ENCODE measurements around the gene FKBP2. TPM values are rescaled to one million over a fixed set of nuclear protein-coding genes. Genes with fewer than 3 reads are reported as not detected.

FKBP2 gene
- polyA plus RNA-seq, 4 donors = 80.6 to 268 (median 213) TPM

GRCh38 chr11:64251753-64252002 lies 10.8 kb downstream of the FKBP2 start:
- H3K4me1 ChIP-seq (ENCODE audit: control insufficient read depth in 3 of 3, insufficient read depth in 2 of 3, low read depth in 1 of 3, low read length in 2 of 3) = peaks cover 0 to 38% (median 3%) of the 10 kb centered on the region in 3 donors
- peak in 1 of 2 donors; percentile 90 for DNase-seq

GRCh38 chr11:64252003-64252872 lies 11.3 kb downstream of the FKBP2 start:
- Histone ChIP-seq H3K4me1 (ENCODE audit: control insufficient read depth in 3 of 3, insufficient read depth in 2 of 3, low read depth in 1 of 3, low read length in 2 of 3) (peaks cover 0 to 38% (median 3%) of the 10 kb centered on the region in 3 donors), H3K9me3 (ENCODE audit: control insufficient read depth in 2 of 2, insufficient read depth in 1 of 2, low read depth in 1 of 2, low read length in 1 of 2) (no peaks in the 10 kb centered on the region), H3K36me3 (ENCODE audit: control insufficient read depth in 3 of 3, insufficient read depth in 2 of 3, low read depth in 1 of 3, low read length in 3 of 3) (peaks cover 7 to 47% (median 17%) of the 10 kb centered on the region in 3 donors), H3K27ac (ENCODE audit: low read depth in 1 of 3, low read length in 2 of 3) (peak overlapping the region; percentile 93 to 99 (median 96)), H3K4me3 (ENCODE audit: low read depth in 1 of 3, low read length in 3 of 3) (peak overlapping the region; percentile 61 to 94 (median 85)), H3K27me3 (ENCODE audit: control insufficient read depth in 3 of 3, insufficient read depth in 3 of 3, low read length in 3 of 3) (no peaks in the 10 kb centered on the region)
- FAIRE-seq (no peak), DNase-seq (peak; percentile 91 to 95)
- WGBS, 3 donors = 2 to 5% (median 4%) methylated on average over 21 to 23 of the region's 23 CpGs

More at GRCh38 chr11:64251753-64252002, 10.8 kb downstream of the FKBP2 start:
- Histone ChIP-seq H3K27ac (ENCODE audit: low read depth in 1 of 3, low read length in 2 of 3) (peak overlapping the region; percentile 93 to 99 (median 96)), H3K4me3 (ENCODE audit: low read depth in 1 of 3, low read length in 3 of 3) (peak overlapping the region; percentile 61 to 94 (median 85)), H3K36me3 (ENCODE audit: control insufficient read depth in 3 of 3, insufficient read depth in 2 of 3, low read depth in 1 of 3, low read length in 3 of 3) (peaks cover 7 to 42% (median 16%) of the 10 kb centered on the region in 3 donors), H3K9me3 (ENCODE audit: control insufficient read depth in 2 of 2, insufficient read depth in 1 of 2, low read depth in 1 of 2, low read length in 1 of 2) (no peaks in the 10 kb centered on the region), H3K27me3 (ENCODE audit: control insufficient read depth in 3 of 3, insufficient read depth in 3 of 3, low read length in 3 of 3) (no peaks in the 10 kb centered on the region)
- FAIRE-seq = no peak
- WGBS, 3 donors = 0 to 1% (median 1%) methylated on average over 17 to 18 of the region's 18 CpGs

- WGBS, 3 donors = 22 to 55% (median 39%) methylated on average over 8 of the region's 8 CpGs
- H3K27me3 ChIP-seq (ENCODE audit: control insufficient read depth in 3 of 3, insufficient read depth in 3 of 3, low read length in 3 of 3) = no peaks in the 10 kb centered on the region
- H3K36me3 ChIP-seq (ENCODE audit: control insufficient read depth in 3 of 3, insufficient read depth in 2 of 3, low read depth in 1 of 3, low read length in 3 of 3) = peaks cover 7 to 55% (median 22%) of the 10 kb centered on the region in 3 donors
- DNase-seq = no peak
- no peak for FAIRE-seq
- H3K4me3 ChIP-seq (ENCODE audit: low read depth in 1 of 3, low read length in 3 of 3) = peak overlapping the region; percentile 61 to 94 (median 85)
- peak overlapping the region; percentile 49 to 99 (median 96) for H3K27ac ChIP-seq (ENCODE audit: low read depth in 1 of 3, low read length in 2 of 3)
- peaks cover 0 to 32% (median 3%) of the 10 kb centered on the region in 3 donors for H3K4me1 ChIP-seq (ENCODE audit: control insufficient read depth in 3 of 3, insufficient read depth in 2 of 3, low read depth in 1 of 3, low read length in 2 of 3)
- no peaks in the 10 kb centered on the region for H3K9me3 ChIP-seq (ENCODE audit: control insufficient read depth in 2 of 2, insufficient read depth in 1 of 2, low read depth in 1 of 2, low read length in 1 of 2)
Measured at GRCh38 chr11:64253043-64253442, 12.1 kb downstream of the FKBP2 start.

- 38 to 51% (median 46%) methylated on average over 5 of the region's 5 CpGs for WGBS, 3 donors
- peaks cover 0 to 28% (median 3%) of the 10 kb centered on the region in 3 donors for H3K4me1 ChIP-seq (ENCODE audit: control insufficient read depth in 3 of 3, insufficient read depth in 2 of 3, low read depth in 1 of 3, low read length in 2 of 3)
- FAIRE-seq (no peak), DNase-seq (no peak)
- H3K36me3 ChIP-seq (ENCODE audit: control insufficient read depth in 3 of 3, insufficient read depth in 2 of 3, low read depth in 1 of 3, low read length in 3 of 3) = peaks cover 7 to 60% (median 27%) of the 10 kb centered on the region in 3 donors
- H3K27me3 ChIP-seq (ENCODE audit: control insufficient read depth in 3 of 3, insufficient read depth in 3 of 3, low read length in 3 of 3) = no peaks in the 10 kb centered on the region
- H3K27ac ChIP-seq (ENCODE audit: low read depth in 1 of 3, low read length in 2 of 3) = peak overlapping the region in 1 of 3 donors; percentile 41
- no peaks in the 10 kb centered on the region for H3K9me3 ChIP-seq (ENCODE audit: control insufficient read depth in 2 of 2, insufficient read depth in 1 of 2, low read depth in 1 of 2, low read length in 1 of 2)
- H3K4me3 ChIP-seq (ENCODE audit: low read depth in 1 of 3, low read length in 3 of 3) = peak overlapping the region in 2 of 3 donors; percentile 85 to 94
Measured at GRCh38 chr11:64253481-64253880, 12.6 kb downstream of the FKBP2 start.

GRCh38 chr11:64254326-64254725 lies 13.4 kb downstream of the FKBP2 start:
- H3K9me3 ChIP-seq (ENCODE audit: control insufficient read depth in 2 of 2, insufficient read depth in 1 of 2, low read depth in 1 of 2, low read length in 1 of 2) = no peaks in the 10 kb centered on the region
- H3K27ac ChIP-seq (ENCODE audit: low read depth in 1 of 3, low read length in 2 of 3) = no peak overlapping the region
- FAIRE-seq (no peak), DNase-seq (no peak)
- H3K36me3 ChIP-seq (ENCODE audit: control insufficient read depth in 3 of 3, insufficient read depth in 2 of 3, low read depth in 1 of 3, low read length in 3 of 3) = peaks cover 9 to 68% (median 32%) of the 10 kb centered on the region in 3 donors
- no peak overlapping the region for H3K4me3 ChIP-seq (ENCODE audit: low read depth in 1 of 3, low read length in 3 of 3)
- WGBS, 3 donors = 84 to 88% (median 85%) methylated on average over 7 of the region's 7 CpGs
- peaks cover 0 to 20% (median 3%) of the 10 kb centered on the region in 3 donors for H3K4me1 ChIP-seq (ENCODE audit: control insufficient read depth in 3 of 3, insufficient read depth in 2 of 3, low read depth in 1 of 3, low read length in 2 of 3)
- no peaks in the 10 kb centered on the region for H3K27me3 ChIP-seq (ENCODE audit: control insufficient read depth in 3 of 3, insufficient read depth in 3 of 3, low read length in 3 of 3)

GRCh38 chr11:64255135-64256128 lies 14.5 kb downstream of the FKBP2 start:
- H3K36me3 ChIP-seq (ENCODE audit: control insufficient read depth in 3 of 3, insufficient read depth in 2 of 3, low read depth in 1 of 3, low read length in 3 of 3) = peaks cover 9 to 77% (median 42%) of the 10 kb centered on the region in 3 donors
- 79 to 83% (median 80%) methylated on average over 35 of the region's 35 CpGs for WGBS, 3 donors

GRCh38 chr11:64256300-64256699 lies 15.4 kb downstream of the FKBP2 start:
- H3K4me3 ChIP-seq (ENCODE audit: low read depth in 1 of 3, low read length in 3 of 3) = no peak overlapping the region
- no peaks in the 10 kb centered on the region for H3K9me3 ChIP-seq (ENCODE audit: control insufficient read depth in 2 of 2, insufficient read depth in 1 of 2, low read depth in 1 of 2, low read length in 1 of 2)
- peaks cover 13 to 84% (median 45%) of the 10 kb centered on the region in 3 donors for H3K36me3 ChIP-seq (ENCODE audit: control insufficient read depth in 3 of 3, insufficient read depth in 2 of 3, low read depth in 1 of 3, low read length in 3 of 3)
- FAIRE-seq = no peak
- no peak for DNase-seq
- H3K4me1 ChIP-seq (ENCODE audit: control insufficient read depth in 3 of 3, insufficient read depth in 2 of 3, low read depth in 1 of 3, low read length in 2 of 3) = peaks cover 0 to 5% (median 0%) of the 10 kb centered on the region in 3 donors
- H3K27me3 ChIP-seq (ENCODE audit: control insufficient read depth in 3 of 3, insufficient read depth in 3 of 3, low read length in 3 of 3) = no peaks in the 10 kb centered on the region
- 85 to 87% (median 86%) methylated on average over 15 of the region's 15 CpGs for WGBS, 3 donors
- no peak overlapping the region for H3K27ac ChIP-seq (ENCODE audit: low read depth in 1 of 3, low read length in 2 of 3)

More at GRCh38 chr11:64255135-64256128, 14.5 kb downstream of the FKBP2 start:
- peaks cover 0 to 11% (median 3%) of the 10 kb centered on the region in 3 donors for H3K4me1 ChIP-seq (ENCODE audit: control insufficient read depth in 3 of 3, insufficient read depth in 2 of 3, low read depth in 1 of 3, low read length in 2 of 3)
- no peaks in the 10 kb centered on the region for H3K9me3 ChIP-seq (ENCODE audit: control insufficient read depth in 2 of 2, insufficient read depth in 1 of 2, low read depth in 1 of 2, low read length in 1 of 2)
- H3K4me3 ChIP-seq (ENCODE audit: low read depth in 1 of 3, low read length in 3 of 3) = no peak overlapping the region
- no peak for DNase-seq
- H3K27me3 ChIP-seq (ENCODE audit: control insufficient read depth in 3 of 3, insufficient read depth in 3 of 3, low read length in 3 of 3) = no peaks in the 10 kb centered on the region
- no peak for FAIRE-seq
- H3K27ac ChIP-seq (ENCODE audit: low read depth in 1 of 3, low read length in 2 of 3) = peak overlapping the region in 1 of 3 donors; percentile 9

- WGBS, 3 donors = 90 to 92% (median 91%) methylated on average over 20 to 24 of the region's 24 CpGs
- Histone ChIP-seq H3K27ac (ENCODE audit: low read depth in 1 of 3, low read length in 2 of 3) (no peak overlapping the region), H3K4me3 (ENCODE audit: low read depth in 1 of 3, low read length in 3 of 3) (no peak overlapping the region), H3K4me1 (ENCODE audit: control insufficient read depth in 3 of 3, insufficient read depth in 2 of 3, low read depth in 1 of 3, low read length in 2 of 3) (peaks cover 0 to under 1% (median 0%) of the 10 kb centered on the region in 3 donors), H3K36me3 (ENCODE audit: control insufficient read depth in 3 of 3, insufficient read depth in 2 of 3, low read depth in 1 of 3, low read length in 3 of 3) (peaks cover 28 to 98% (median 61%) of the 10 kb centered on the region in 3 donors), H3K27me3 (ENCODE audit: control insufficient read depth in 3 of 3, insufficient read depth in 3 of 3, low read length in 3 of 3) (no peaks in the 10 kb centered on the region), H3K9me3 (ENCODE audit: control insufficient read depth in 2 of 2, insufficient read depth in 1 of 2, low read depth in 1 of 2, low read length in 1 of 2) (no peaks in the 10 kb centered on the region)
- FAIRE-seq (no peak), DNase-seq (no peak)
Measured at GRCh38 chr11:64258356-64258755, 17.5 kb downstream of the FKBP2 start.
